SU-DHL-6 (cell line): ENCODE results near the gene CDH7.

Experiments used
- H2AFZ ChIP-seq: fragments of 200-600 bp; sonication (generic); 2 replicates; pipeline ENCODE4 v1.6.1; 2014; ENCODE audit warnings: low read depth, mild to moderate bottlenecking, moderate library complexity, mixed read lengths, antibody characterized with exemption, low read length; ENCODE audit not compliant: severe bottlenecking
- H3F3A ChIP-seq: fragments of 200-600 bp; shearing (Covaris generic); 2 replicates; pipeline ENCODE4 v1.6.0; 2016; ENCODE audit warnings: antibody characterized with exemption, mild to moderate bottlenecking; ENCODE audit not compliant: insufficient read depth
- H3K27ac ChIP-seq: fragments of 200-600 bp; sonication (generic); 2 replicates; pipeline ENCODE4 v1.5.1; 2016; ENCODE audit warnings: low read depth, mild to moderate bottlenecking, low read length, moderate library complexity, mixed read lengths
- H3K27me3 ChIP-seq: fragments of 200-600 bp; sonication (generic), shearing (Covaris generic); 2 replicates; pipeline ENCODE4 v1.6.0; 2014; ENCODE audit warnings: mild to moderate bottlenecking, low read length
- H3K36me3 ChIP-seq: fragments of 200-600 bp; sonication (generic); 2 replicates; pipeline ENCODE4 v1.6.1; 2014; ENCODE audit warnings: mild to moderate bottlenecking, low read length, mixed read lengths
- H3K4me2 ChIP-seq: fragments of 300-600, 200-600 bp; shearing (Covaris generic), sonication (generic); 2 replicates; pipeline ENCODE4 v1.6.0; 2014; ENCODE audit warnings: low read length, low read depth, mild to moderate bottlenecking; ENCODE audit not compliant: poor library complexity, severe bottlenecking
- H3K4me3 ChIP-seq: fragments of 200-600 bp; sonication (generic); 2 replicates; pipeline ENCODE4 v1.5.1; 2014; ENCODE audit warnings: antibody characterized with exemption, low read length, mild to moderate bottlenecking, mixed read lengths; ENCODE audit not compliant: insufficient read depth, poor library complexity, severe bottlenecking
- H3K79me2 ChIP-seq: fragments of 200-600 bp; sonication (generic); 2 replicates; pipeline ENCODE4 v1.6.1; 2014; ENCODE audit warnings: mild to moderate bottlenecking, low read length, moderate library complexity; ENCODE audit not compliant: insufficient read depth
- H3K9ac ChIP-seq: fragments of 200-600 bp; sonication (generic); 2 replicates; pipeline ENCODE4 v1.7.0; 2014; ENCODE audit warnings: mild to moderate bottlenecking, low read length
- H3K9me2 ChIP-seq: fragments of 200-600 bp; sonication (generic); replicated peaks from 2 replicates; pipeline ENCODE4 v1.6.1; 2014; ENCODE audit warnings: low read length; ENCODE audit not compliant: insufficient read depth
- H3K9me3 ChIP-seq: fragments of 200-600 bp; sonication (generic); 2 replicates; pipeline ENCODE4 v1.6.1; 2014; ENCODE audit warnings: low read length, mixed read lengths; ENCODE audit not compliant: insufficient read depth
- H4K20me1 ChIP-seq: fragments of 200-600 bp; sonication (generic); 2 replicates; pipeline ENCODE4 v1.6.1; 2014; ENCODE audit warnings: low read depth, mild to moderate bottlenecking, antibody characterized with exemption, low read length, moderate library complexity, mixed read lengths
- EZH2phosphoT487 ChIP-seq: fragments of 200-600 bp; sonication (generic), shearing (Covaris generic); conservative IDR thresholded peaks from 2 replicates; pipeline ENCODE4 v1.6.1; 2018; ENCODE audit warnings: mild to moderate bottlenecking, antibody characterized with exemption, low read length, moderate library complexity, mixed read lengths
- TF ChIP-seq, protein P1 (sequence below): fragments of 200-600 bp; sonication (generic); IDR thresholded peaks from one replicate; pipeline ENCODE4 v1.5.1; 2017; ENCODE audit warnings: antibody characterized with exemption, mild to moderate bottlenecking, low read length, moderate library complexity; ENCODE audit not compliant: insufficient read depth, poor library complexity, severe bottlenecking

Gene CDH7

DNA sequence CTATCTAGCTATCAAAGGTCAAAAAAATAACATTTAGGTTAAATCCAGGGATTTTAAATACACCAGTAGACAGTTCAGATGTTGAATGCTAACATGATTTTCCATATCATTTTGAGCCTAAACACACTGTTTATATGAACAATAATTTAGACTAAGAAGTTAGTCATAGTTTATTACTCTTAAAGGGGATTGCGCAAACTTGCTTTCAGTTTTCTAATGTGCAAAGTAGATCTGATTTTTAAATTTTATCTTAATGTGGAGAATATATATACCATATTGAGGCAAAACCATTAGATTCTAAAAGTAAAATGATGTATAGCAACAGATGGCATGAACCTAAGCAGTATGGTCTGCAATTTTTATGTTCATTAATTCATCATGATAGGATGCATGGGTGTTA, 76.6 kb downstream of the CDH7 start:
- Histone ChIP-seq H3K36me3 (no peaks in the 10 kb centered on the region), H3K9me2 (no peaks in the 10 kb centered on the region), H3K4me2 (no peak overlapping the region), H3K9me3 (no peaks in the 10 kb centered on the region), H2AFZ (no peak overlapping the region), H3K9ac (no peak overlapping the region), H4K20me1 (no peaks in the 10 kb centered on the region), H3K4me3 (no peak overlapping the region), H3F3A (no peaks in the 10 kb centered on the region), H3K79me2 (no peaks in the 10 kb centered on the region), H3K27me3 (no peaks in the 10 kb centered on the region), H3K27ac (no peak overlapping the region)
- TF ChIP-seq, protein P1, sequence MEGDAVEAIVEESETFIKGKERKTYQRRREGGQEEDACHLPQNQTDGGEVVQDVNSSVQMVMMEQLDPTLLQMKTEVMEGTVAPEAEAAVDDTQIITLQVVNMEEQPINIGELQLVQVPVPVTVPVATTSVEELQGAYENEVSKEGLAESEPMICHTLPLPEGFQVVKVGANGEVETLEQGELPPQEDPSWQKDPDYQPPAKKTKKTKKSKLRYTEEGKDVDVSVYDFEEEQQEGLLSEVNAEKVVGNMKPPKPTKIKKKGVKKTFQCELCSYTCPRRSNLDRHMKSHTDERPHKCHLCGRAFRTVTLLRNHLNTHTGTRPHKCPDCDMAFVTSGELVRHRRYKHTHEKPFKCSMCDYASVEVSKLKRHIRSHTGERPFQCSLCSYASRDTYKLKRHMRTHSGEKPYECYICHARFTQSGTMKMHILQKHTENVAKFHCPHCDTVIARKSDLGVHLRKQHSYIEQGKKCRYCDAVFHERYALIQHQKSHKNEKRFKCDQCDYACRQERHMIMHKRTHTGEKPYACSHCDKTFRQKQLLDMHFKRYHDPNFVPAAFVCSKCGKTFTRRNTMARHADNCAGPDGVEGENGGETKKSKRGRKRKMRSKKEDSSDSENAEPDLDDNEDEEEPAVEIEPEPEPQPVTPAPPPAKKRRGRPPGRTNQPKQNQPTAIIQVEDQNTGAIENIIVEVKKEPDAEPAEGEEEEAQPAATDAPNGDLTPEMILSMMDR: no peak
- no peak for TF ChIP-seq EZH2phosphoT487

DNA sequence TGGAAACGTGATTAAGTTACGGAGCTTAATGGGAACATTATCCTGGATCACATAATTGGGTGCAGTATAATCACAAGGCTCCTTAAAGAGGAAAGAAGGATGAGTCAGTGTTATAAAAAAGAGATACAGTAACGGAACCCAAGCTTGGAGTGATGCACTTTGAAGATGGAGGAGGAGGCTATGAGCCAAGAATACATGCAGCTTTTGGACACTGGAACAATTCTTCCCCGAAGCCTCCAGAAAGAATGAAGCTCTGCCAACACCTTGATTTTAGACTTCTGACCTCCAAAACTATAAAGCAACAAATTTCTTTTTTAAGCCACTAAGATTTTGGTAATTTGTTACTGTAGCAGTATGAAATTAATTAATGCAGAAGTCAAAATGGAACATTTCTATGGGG, 85.1 kb downstream of the CDH7 start:
- H3K9ac ChIP-seq: no peak overlapping the region
- no peaks in the 10 kb centered on the region for H4K20me1 ChIP-seq
- no peak overlapping the region for H3K4me2 ChIP-seq
- H3K27me3 ChIP-seq: no peaks in the 10 kb centered on the region
- no peak overlapping the region for H2AFZ ChIP-seq
- no peaks in the 10 kb centered on the region for H3K36me3 ChIP-seq
- no peaks in the 10 kb centered on the region for H3F3A ChIP-seq
- TF ChIP-seq, protein P1: no peak
- no peak for TF ChIP-seq EZH2phosphoT487
- H3K79me2 ChIP-seq: no peaks in the 10 kb centered on the region
- no peaks in the 10 kb centered on the region for H3K9me3 ChIP-seq
- no peaks in the 10 kb centered on the region for H3K9me2 ChIP-seq
- no peak overlapping the region for H3K27ac ChIP-seq
- H3K4me3 ChIP-seq: no peak overlapping the region

DNA sequence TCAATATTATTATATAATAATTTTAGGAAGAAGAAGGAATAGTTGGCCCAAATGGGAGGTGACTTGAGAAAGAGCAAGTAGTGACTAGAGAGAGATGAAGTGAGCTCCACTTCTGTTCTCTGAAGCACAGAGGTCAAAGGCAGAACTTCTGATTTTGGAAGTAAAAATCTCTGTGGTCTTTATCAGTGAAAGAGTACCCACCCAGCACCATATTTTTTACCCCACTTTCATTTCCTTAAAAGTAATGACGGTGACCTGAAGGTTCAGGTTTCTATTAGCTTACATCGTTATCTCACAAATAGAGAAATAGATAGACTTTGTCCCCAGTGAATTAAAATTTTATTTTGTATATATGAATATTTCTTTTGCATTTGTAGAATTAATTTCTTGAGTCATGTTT, 95.3 kb downstream of the CDH7 start:
- no peaks in the 10 kb centered on the region for H3K79me2 ChIP-seq
- TF ChIP-seq, protein P1: no peak
- TF ChIP-seq EZH2phosphoT487: no peak
- no peaks in the 10 kb centered on the region for H3K9me2 ChIP-seq
- H3K9ac ChIP-seq: no peak overlapping the region
- no peak overlapping the region for H3K4me2 ChIP-seq
- no peaks in the 10 kb centered on the region for H3K27me3 ChIP-seq
- H4K20me1 ChIP-seq: no peaks in the 10 kb centered on the region
- H3F3A ChIP-seq: no peaks in the 10 kb centered on the region
- H3K36me3 ChIP-seq: no peaks in the 10 kb centered on the region
- H3K27ac ChIP-seq: no peak overlapping the region
- no peak overlapping the region for H3K4me3 ChIP-seq
- H2AFZ ChIP-seq: no peak overlapping the region
- no peaks in the 10 kb centered on the region for H3K9me3 ChIP-seq
